Esophagus squamous epithelium (tissue), 4 donors: ENCODE results near the gene PTPRN.

Source experiments
- POLR2A ChIP-seq, 4 donors: fragments of 450-650 bp; IDR thresholded peaks; one replicate each; pipeline ENCODE4 v1.6.1; 2017; ENCODE audit warnings: antibody characterized with exemption in 4 of 4, mild to moderate bottlenecking in 4 of 4, moderate library complexity in 3 of 4
- TF ChIP-seq, protein P1 (sequence below), 6 experiments: fragments of 450-650 bp in 4 of 6; fragments of 200-600 bp in 2 of 6; sonication (generic) in 2 of 6; IDR thresholded peaks; one replicate each; pipeline ENCODE4 v1.5.1; 2016 to 2019; ENCODE audit warnings: antibody characterized with exemption in 6 of 6, mild to moderate bottlenecking in 4 of 6, moderate library complexity in 4 of 6

DNA sequence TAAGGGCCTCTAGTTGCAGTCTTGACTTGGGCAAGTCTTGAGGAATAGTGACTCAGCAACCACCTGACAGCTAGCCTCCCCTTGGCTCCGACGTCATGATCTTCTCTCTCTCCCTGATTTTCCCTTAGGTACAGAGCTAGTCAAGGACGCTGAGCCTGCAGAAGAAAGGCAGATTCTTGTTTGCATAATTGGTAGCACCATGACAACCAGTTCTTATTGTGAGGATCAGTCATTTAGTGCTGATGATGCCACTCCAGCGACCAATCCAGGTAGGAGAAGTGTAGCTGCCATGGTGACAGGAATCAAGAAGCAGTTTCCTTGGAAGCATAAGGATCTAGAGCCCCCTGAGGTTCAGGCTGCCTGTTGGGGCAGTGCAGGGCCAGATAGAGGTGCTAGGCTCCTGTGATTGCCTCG lies 26.2 kb upstream of the PTPRN start:
- TF ChIP-seq, protein P1, sequence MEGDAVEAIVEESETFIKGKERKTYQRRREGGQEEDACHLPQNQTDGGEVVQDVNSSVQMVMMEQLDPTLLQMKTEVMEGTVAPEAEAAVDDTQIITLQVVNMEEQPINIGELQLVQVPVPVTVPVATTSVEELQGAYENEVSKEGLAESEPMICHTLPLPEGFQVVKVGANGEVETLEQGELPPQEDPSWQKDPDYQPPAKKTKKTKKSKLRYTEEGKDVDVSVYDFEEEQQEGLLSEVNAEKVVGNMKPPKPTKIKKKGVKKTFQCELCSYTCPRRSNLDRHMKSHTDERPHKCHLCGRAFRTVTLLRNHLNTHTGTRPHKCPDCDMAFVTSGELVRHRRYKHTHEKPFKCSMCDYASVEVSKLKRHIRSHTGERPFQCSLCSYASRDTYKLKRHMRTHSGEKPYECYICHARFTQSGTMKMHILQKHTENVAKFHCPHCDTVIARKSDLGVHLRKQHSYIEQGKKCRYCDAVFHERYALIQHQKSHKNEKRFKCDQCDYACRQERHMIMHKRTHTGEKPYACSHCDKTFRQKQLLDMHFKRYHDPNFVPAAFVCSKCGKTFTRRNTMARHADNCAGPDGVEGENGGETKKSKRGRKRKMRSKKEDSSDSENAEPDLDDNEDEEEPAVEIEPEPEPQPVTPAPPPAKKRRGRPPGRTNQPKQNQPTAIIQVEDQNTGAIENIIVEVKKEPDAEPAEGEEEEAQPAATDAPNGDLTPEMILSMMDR (IDR thresholded peaks at IDR 0.05), result no peak
- no peak for TF ChIP-seq POLR2A (IDR thresholded peaks at IDR 0.05)
